Psoas muscle (tissue), 8 donors: ENCODE measurements around the gene C12orf56. TPM values are rescaled to one million over a fixed set of nuclear protein-coding genes. Genes with fewer than 3 reads are reported as not detected.

Experiments
- ATAC-seq, 4 donors: fragments of 200-7000 bp; cut with Tn5 transposase; one replicate each; pipeline ENCODE4 v1.9.1; 2020; ENCODE audit warnings: moderate library complexity in 3 of 4, mild to moderate bottlenecking in 2 of 4
- DNase-seq, 2 donors: peaks; one replicate each; pipeline ENCODE4 v3.0.0-alpha.2; 2020
- H3K27ac ChIP-seq: fragments of 200-600 bp; one replicate; pipeline ENCODE4 v1.8.0; 2022
- H3K27me3 ChIP-seq, 3 donors: fragments of 200-600 bp in 1 of 3; one replicate each; pipeline versions ENCODE4 v1.6.1 to v1.8.0; 2013 to 2022; ENCODE audit warnings: low read length in 2 of 3, mild to moderate bottlenecking in 2 of 3, moderate library complexity in 1 of 3; ENCODE audit not compliant: insufficient read depth in 3 of 3
- H3K36me3 ChIP-seq, 2 donors: fragments of 200-600 bp in 1 of 2; one replicate each; pipeline versions ENCODE4 v1.6.1 to v1.8.0; 2013 to 2022; ENCODE audit warnings: low read depth in 1 of 2, mild to moderate bottlenecking in 1 of 2, moderate library complexity in 1 of 2; ENCODE audit not compliant: insufficient read depth in 1 of 2
- H3K4me1 ChIP-seq: fragments of 200-600 bp; one replicate; pipeline ENCODE4 v1.8.0; 2022
- H3K4me3 ChIP-seq: fragments of 200-600 bp; one replicate; pipeline ENCODE4 v1.8.0; 2022; ENCODE audit warnings: mild to moderate bottlenecking
- H3K9me3 ChIP-seq: fragments of 200-600 bp; one replicate; pipeline ENCODE4 v1.8.0; 2022
- WGBS, 3 donors: extraction: QIAGEN DNeasy Blood & Tissue Kit; methylation state at CpG; one replicate each; pipeline versions ENCODE4 v1.1.6 to v1.1.7; 2013; 5-methylcytosine and 5-hydroxymethylcytosine counted together
- intact Hi-C, 2 donors: fragments of 100-400 bp; cut with DNase I; formaldehyde crosslinking; loops; one replicate each; pipeline versions ENCODE4 v1.11.0 to v1.14.2; 2022
- polyA plus RNA-seq, 3 donors: library from polyadenylated mRNA; stranded (reverse); fragments of 200-250 nt; gene quantifications; one replicate each; pipeline ENCODE4 v1.2.3, GENCODE V29; 2013
- total RNA-seq, 4 donors: library from RNA; stranded (reverse); fragmentation: NEBNext Ultra II Directional in 2 of 4; extraction: Animal tissue kit (Norgen Biotek cat#: 25700) in 2 of 4; gene quantifications; one replicate each; pipeline versions ENCODE4 v1.2.1 to v1.2.4, GENCODE V29; 2021 to 2023
- TF ChIP-seq, protein P1 (sequence below): fragments of 200-600 bp; IDR thresholded peaks from one replicate; pipeline ENCODE4 v1.8.0; 2022; ENCODE audit warnings: antibody characterized with exemption
- donor health status: healthy with polysubstance abuse.
- donor health status: DM: no; HTN: no; CAD: no; lungs with moderate emphysema.
- donor health status: Bipolar disorder and iron deficiency.
- donor health status: healthy.
- donor health status: DM: yes; HTN: yes; CAD: no.
- donor health status: DM: no; HTN: no; CAD: no.
- donor health status: DM: no; HTN: no; CAD: no.
- donor health status: DM: yes; HTN: yes; CAD: no.

Gene C12orf56
- total and polyA plus RNA-seq, 7 donors, result 0.09 TPM; not detected in 6

GRCh38 chr12:64258576-64258975, 132.0 kb downstream of the C12orf56 start:
- 28 to 30% (median 29%) methylated on average over 3 of the region's 3 CpGs for WGBS, 3 donors
- H3K9me3 ChIP-seq, result no peaks in the 10 kb centered on the region
- H3K36me3 ChIP-seq, result no peaks in the 10 kb centered on the region
- ATAC-seq, result no peak
- no peak for DNase-seq
- intact Hi-C loops, result loop anchor here in 1 of 2 donors (5.0 to 10.0 kb wide), 2 partner anchors 76 to 584 kb away; no protein-coding TSS in a partner anchor
- TF ChIP-seq, protein P1, sequence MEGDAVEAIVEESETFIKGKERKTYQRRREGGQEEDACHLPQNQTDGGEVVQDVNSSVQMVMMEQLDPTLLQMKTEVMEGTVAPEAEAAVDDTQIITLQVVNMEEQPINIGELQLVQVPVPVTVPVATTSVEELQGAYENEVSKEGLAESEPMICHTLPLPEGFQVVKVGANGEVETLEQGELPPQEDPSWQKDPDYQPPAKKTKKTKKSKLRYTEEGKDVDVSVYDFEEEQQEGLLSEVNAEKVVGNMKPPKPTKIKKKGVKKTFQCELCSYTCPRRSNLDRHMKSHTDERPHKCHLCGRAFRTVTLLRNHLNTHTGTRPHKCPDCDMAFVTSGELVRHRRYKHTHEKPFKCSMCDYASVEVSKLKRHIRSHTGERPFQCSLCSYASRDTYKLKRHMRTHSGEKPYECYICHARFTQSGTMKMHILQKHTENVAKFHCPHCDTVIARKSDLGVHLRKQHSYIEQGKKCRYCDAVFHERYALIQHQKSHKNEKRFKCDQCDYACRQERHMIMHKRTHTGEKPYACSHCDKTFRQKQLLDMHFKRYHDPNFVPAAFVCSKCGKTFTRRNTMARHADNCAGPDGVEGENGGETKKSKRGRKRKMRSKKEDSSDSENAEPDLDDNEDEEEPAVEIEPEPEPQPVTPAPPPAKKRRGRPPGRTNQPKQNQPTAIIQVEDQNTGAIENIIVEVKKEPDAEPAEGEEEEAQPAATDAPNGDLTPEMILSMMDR, result no peak
- H3K4me3 ChIP-seq, result no peak overlapping the region
- no peak overlapping the region for H3K27ac ChIP-seq
- H3K4me1 ChIP-seq, result no peaks in the 10 kb centered on the region
- H3K27me3 ChIP-seq, result no peaks in the 10 kb centered on the region

DNA sequence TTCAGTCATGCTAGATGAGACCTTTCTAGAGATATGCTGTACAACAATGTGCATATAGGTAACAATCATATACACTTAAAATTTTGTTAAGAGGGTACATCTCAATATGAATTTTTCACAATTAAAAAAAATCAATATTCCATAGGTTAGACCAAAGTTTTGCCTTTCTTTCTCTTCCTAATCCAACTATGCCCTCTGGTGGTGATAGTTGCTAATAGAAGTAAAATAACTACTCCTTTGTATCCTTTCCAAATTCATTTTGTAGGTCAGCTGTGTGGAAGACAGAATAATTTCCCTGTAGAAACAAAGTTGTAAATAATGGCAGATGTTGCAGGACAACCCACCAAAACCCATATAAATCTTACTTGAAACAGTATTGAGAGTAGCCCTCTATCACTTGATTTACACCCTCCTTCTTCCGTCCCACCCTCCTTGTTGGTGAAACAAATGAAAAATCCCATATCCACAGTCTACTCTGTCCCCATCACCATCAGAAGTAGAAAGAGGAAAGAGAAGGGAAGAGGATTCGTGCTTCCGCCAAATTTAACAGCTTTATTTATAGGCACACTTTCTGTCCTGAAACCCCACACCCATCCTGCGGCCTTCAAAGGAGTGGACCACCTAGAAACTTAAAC, 134.3 kb downstream of the C12orf56 start:
- TF ChIP-seq, protein P1, result peak; percentile 81
- Histone ChIP-seq H3K9me3 (no peaks in the 10 kb centered on the region), H3K27me3 (no peaks in the 10 kb centered on the region), H3K36me3 (no peaks in the 10 kb centered on the region), H3K27ac (no peak overlapping the region), H3K4me1 (no peaks in the 10 kb centered on the region), H3K4me3 (no peak overlapping the region)
- DNase-seq, result no peak
- 58 to 65% (median 59%) methylated on average over 4 of the region's 4 CpGs for WGBS, 3 donors
- intact Hi-C loops, result loop anchor here (2.0 to 10.0 kb wide), 4 partner anchors 74 to 581 kb away; partner anchors contain the start of gene SRGAP1 (in 1 of the 2)
- peak in 2 of 4 donors; percentile 50 to 83 for ATAC-seq

- WGBS, 3 donors, result 63 to 90% (median 67%) methylated on average over 4 of the region's 4 CpGs
- intact Hi-C loops, result loop anchor here in 1 of 2 donors (5.0 to 10.0 kb wide), 2 partner anchors 73 to 580 kb away; no protein-coding TSS in a partner anchor
Observed at GRCh38 chr12:64255249-64255648, 135.3 kb downstream of the C12orf56 start.

GRCh38 chr12:64253356-64253755, 137.2 kb downstream of the C12orf56 start:
- Histone ChIP-seq H3K36me3 (no peaks in the 10 kb centered on the region), H3K27ac (peak overlapping the region; percentile 0), H3K9me3 (no peaks in the 10 kb centered on the region), H3K27me3 (no peaks in the 10 kb centered on the region), H3K4me3 (no peak overlapping the region), H3K4me1 (peaks cover 5% of the 10 kb centered on the region)
- DNase-seq (no peak), ATAC-seq (no peak)
- 52 to 62% (median 58%) methylated on average over 1 of the region's 1 CpG for WGBS, 3 donors
- TF ChIP-seq, protein P1, result no peak
- intact Hi-C loops, result loop anchor here in 1 of 2 donors (10.0 kb wide), 1 partner anchor 579 kb away; no protein-coding TSS in a partner anchor

More at GRCh38 chr12:64255249-64255648, 135.3 kb downstream of the C12orf56 start:
- DNase-seq (no peak), ATAC-seq (no peak)
- H3K27ac ChIP-seq, result no peak overlapping the region
- no peaks in the 10 kb centered on the region for H3K36me3 ChIP-seq
- no peaks in the 10 kb centered on the region for H3K27me3 ChIP-seq
- TF ChIP-seq, protein P1, result no peak
- H3K4me3 ChIP-seq, result no peak overlapping the region
- no peaks in the 10 kb centered on the region for H3K4me1 ChIP-seq
- H3K9me3 ChIP-seq, result no peaks in the 10 kb centered on the region
